Ovary (tissue), 3 donors: ENCODE results near the gene P4HA1.

ENCODE experiments used
- CTCF ChIP-seq, 3 donors: fragments of 450-650 bp in 2 of 3; fragments of 200-600 bp in 1 of 3; IDR thresholded peaks; one replicate each; pipeline versions ENCODE4 v1.5.1 to v1.8.0; 2016 to 2022; ENCODE audit warnings: antibody characterized with exemption in 3 of 3, mild to moderate bottlenecking in 1 of 3
- EP300 ChIP-seq: sonication (generic); formaldehyde crosslinking; IDR thresholded peaks from one replicate; pipeline ENCODE4 v1.6.1; 2017; ENCODE audit warnings: antibody characterized with exemption
- POLR2A ChIP-seq: fragments of 450-650 bp; IDR thresholded peaks from one replicate; pipeline ENCODE4 v1.6.1; 2017; ENCODE audit warnings: antibody characterized with exemption, mild to moderate bottlenecking, moderate library complexity
- donor health status: DM: no; HTN: no; CAD: no.

- TF ChIP-seq CTCF (IDR thresholded peaks at IDR 0.05) (no peak), EP300 (no peak), POLR2A (no peak)
Observed at GRCh38 chr10:73053275-73053674, 43.4 kb downstream of the P4HA1 start.
